C4-2B (cell line): ENCODE data around the gene CEACAM18.
"Not testable (repeated sequence)": the region's sequence is repeated elsewhere in the genome, so short reads cannot be mapped to it uniquely, and the experiment has no call there.

Experiments used
- H3K27ac ChIP-seq: fragments of 450-650 bp; 2 replicates; pipeline ENCODE4 v1.5.1; 2017
- CTCF ChIP-seq: fragments of 450-650 bp; conservative IDR thresholded peaks from 2 replicates; pipeline ENCODE4 v1.5.1; 2017; ENCODE audit warnings: mild to moderate bottlenecking
- ZFX ChIP-seq: fragments of 450-650 bp; IDR thresholded peaks from 2 replicates; pipeline ENCODE4 v1.6.1; 2017

CEACAM18 gene

GRCh38 chr19:51457351-51458013 lies 20.9 kb upstream of the CEACAM18 start:
- TF ChIP-seq CTCF: no peak
- H3K27ac ChIP-seq: no peak overlapping the region

GRCh38 chr19:51458051-51458645 lies 20.2 kb upstream of the CEACAM18 start, which contains the start of gene SIGLEC8:
SIGLEC8 (minus strand) TSS chr19:51458454; CDS start chr19:51458387, 67 bp downstream.
- no peak within 1 kb of the TSS for H3K27ac ChIP-seq
- TF ChIP-seq ZFX: no peak
- TF ChIP-seq CTCF: no peak

- TF ChIP-seq CTCF: no peak
- TF ChIP-seq ZFX: no peak
- H3K27ac ChIP-seq: no peak overlapping the region
These were observed 19.3 kb upstream of the CEACAM18 start for GRCh38 chr19:51458899-51459505.

- TF ChIP-seq CTCF (no peak), ZFX (no peak)
- no peak overlapping the region for H3K27ac ChIP-seq
These were observed 18.0 kb upstream of the CEACAM18 start for GRCh38 chr19:51460164-51460992.

- no peak overlapping the region for H3K27ac ChIP-seq
- TF ChIP-seq ZFX: no peak
These were observed 16.6 kb upstream of the CEACAM18 start for GRCh38 chr19:51461723-51462161.

GRCh38 chr19:51462276-51462675 lies 16.1 kb upstream of the CEACAM18 start:
- TF ChIP-seq CTCF: no peak

GRCh38 chr19:51462681-51463080 lies 15.7 kb upstream of the CEACAM18 start:
- H3K27ac ChIP-seq: no peak overlapping the region
- no peak for TF ChIP-seq ZFX
- no peak for TF ChIP-seq CTCF

More at GRCh38 chr19:51462276-51462675, 16.1 kb upstream of the CEACAM18 start:
- no peak overlapping the region for H3K27ac ChIP-seq

GRCh38 chr19:51463976-51464581 lies 14.3 kb upstream of the CEACAM18 start:
- not testable (repeated sequence) for H3K27ac ChIP-seq
